CD4-positive, alpha-beta T cell treated with Interleukin-10 for 1 hour (primary cell): ENCODE results near the gene SLC12A6.
"Not testable (repeated sequence)": the region's sequence is repeated elsewhere in the genome, so short reads cannot be mapped to it uniquely, and the experiment has no call there.

ENCODE experiments used
- DNase-seq: peaks from one replicate; pipeline ENCODE4 v3.0.0-alpha.2; 2020

The SLC12A6 gene

GRCh38 chr15:34337557-34338306 is at the start of gene SLC12A6:
Gene SLC12A6, minus strand, starts transcription at chr15:34337781. Its CDS starts 1,101 bp downstream, at chr15:34336680.
- DNase-seq: peak; percentile 92

GRCh38 chr15:34381829-34382521 is 44.4 kb upstream of the SLC12A6 start:
- not testable (repeated sequence) for DNase-seq

- not testable (repeated sequence) for DNase-seq
Measured at GRCh38 chr15:34380491-34380890, 42.9 kb upstream of the SLC12A6 start.

- no peak for DNase-seq
Measured at GRCh38 chr15:34376856-34377255, 39.3 kb upstream of the SLC12A6 start.

GRCh38 chr15:34375541-34375940 is 38.0 kb upstream of the SLC12A6 start:
- not testable (repeated sequence) for DNase-seq

- no peak for DNase-seq
Measured at GRCh38 chr15:34374816-34375215, 37.2 kb upstream of the SLC12A6 start.

GRCh38 chr15:34373951-34374350 is 36.4 kb upstream of the SLC12A6 start:
- no peak for DNase-seq

- no peak for DNase-seq
Measured at GRCh38 chr15:34370643-34371042, 33.1 kb upstream of the SLC12A6 start.

GRCh38 chr15:34370129-34370528 is 32.5 kb upstream of the SLC12A6 start:
- DNase-seq: no peak

- DNase-seq: peak; percentile 92
Measured at GRCh38 chr15:34367101-34368081, 29.8 kb upstream of the SLC12A6 start, which contains the start of gene LPCAT4. Gene LPCAT4, minus strand, starts transcription at chr15:34367196. Its CDS starts 96 bp downstream, at chr15:34367100.

- peak; percentile 47 for DNase-seq
Measured at GRCh38 chr15:34366271-34367065, 28.9 kb upstream of the SLC12A6 start.

- no peak for DNase-seq
Measured at GRCh38 chr15:34365836-34366235, 28.3 kb upstream of the SLC12A6 start.

- peak; percentile 9 for DNase-seq
Measured at GRCh38 chr15:34365091-34365825, 27.7 kb upstream of the SLC12A6 start.

- no peak for DNase-seq
Measured at GRCh38 chr15:34364041-34364440, 26.5 kb upstream of the SLC12A6 start.

GRCh38 chr15:34362047-34362773 is 24.6 kb upstream of the SLC12A6 start:
- no peak for DNase-seq

GRCh38 chr15:34361278-34361677 is 23.7 kb upstream of the SLC12A6 start:
- DNase-seq: no peak

- DNase-seq: no peak
Measured at GRCh38 chr15:34360298-34360697, 22.7 kb upstream of the SLC12A6 start.

- DNase-seq: no peak
Measured at GRCh38 chr15:34359416-34359815, 21.8 kb upstream of the SLC12A6 start.

GRCh38 chr15:34358948-34359347 is 21.4 kb upstream of the SLC12A6 start:
- no peak for DNase-seq

- DNase-seq: no peak
Measured at GRCh38 chr15:34358367-34358766, 20.8 kb upstream of the SLC12A6 start.

- DNase-seq: no peak
Measured at GRCh38 chr15:34357653-34358052, 20.1 kb upstream of the SLC12A6 start.
